GM18519 (cell line): ENCODE data around the gene FAM50B.

Experiments used
- ATAC-seq: cut with Tn5 transposase; IDR thresholded peaks from one replicate; pipeline ENCODE4 v1.9.1; 2021; ENCODE audit warnings: mild to moderate bottlenecking, moderate library complexity; ENCODE audit not compliant: unreplicated experiment, low FRiP score

The FAM50B gene

GRCh38 chr6:3819161-3820110, 29.7 kb upstream of the FAM50B start:
- ATAC-seq: no peak

- ATAC-seq: no peak
These were observed 28.6 kb upstream of the FAM50B start for GRCh38 chr6:3820563-3820962.

GRCh38 chr6:3822747-3823445, 26.3 kb upstream of the FAM50B start:
- ATAC-seq: no peak

GRCh38 chr6:3823671-3824070, 25.5 kb upstream of the FAM50B start:
- no peak for ATAC-seq

GRCh38 chr6:3825331-3825831, 23.8 kb upstream of the FAM50B start:
- ATAC-seq: no peak

GRCh38 chr6:3825851-3826581, 23.2 kb upstream of the FAM50B start:
- ATAC-seq: no peak

- ATAC-seq: no peak
These were observed 19.9 kb upstream of the FAM50B start for GRCh38 chr6:3829285-3829684.

GRCh38 chr6:3830806-3831205, 18.4 kb upstream of the FAM50B start:
- ATAC-seq: no peak

- ATAC-seq: no peak
These were observed 17.2 kb upstream of the FAM50B start for GRCh38 chr6:3831761-3832530.

- ATAC-seq: no peak
These were observed 14.0 kb upstream of the FAM50B start for GRCh38 chr6:3835055-3835731.

- ATAC-seq: no peak
These were observed 13.4 kb upstream of the FAM50B start for GRCh38 chr6:3835785-3836184.

- ATAC-seq: no peak
These were observed 12.6 kb upstream of the FAM50B start for GRCh38 chr6:3836566-3836965.

- no peak for ATAC-seq
These were observed 11.4 kb upstream of the FAM50B start for GRCh38 chr6:3837781-3838180.

GRCh38 chr6:3838992-3839867, 9.9 kb upstream of the FAM50B start:
- ATAC-seq: no peak

GRCh38 chr6:3841066-3841454, 8.1 kb upstream of the FAM50B start:
- no peak for ATAC-seq

- no peak for ATAC-seq
These were observed 7.2 kb upstream of the FAM50B start for GRCh38 chr6:3841711-3842565.

GRCh38 chr6:3843379-3844096, 5.6 kb upstream of the FAM50B start:
- no peak for ATAC-seq
